ENCODE measurements around the gene PPM1J. TPM values are rescaled to one million over a fixed set of nuclear protein-coding genes. Genes with fewer than 3 reads are reported as not detected.
A peak's percentile ranks its signal among the peaks of the same experiment; 100 is the strongest.

PPM1J gene
- total RNA-seq, 1 donor from 2014 or later: 5.4 TPM

GRCh38 chr1:112702420-112703261 is 12.5 kb downstream of the PPM1J start:
- H3K4me3 ChIP-seq: no peak overlapping the region
- H3K4me1 ChIP-seq: peaks cover 92% of the 10 kb centered on the region
- no peak for TF ChIP-seq CTCF (IDR thresholded peaks at IDR 0.05; ENCODE audit: borderline replicate concordance)
- intact Hi-C loops (cut with micrococcal nuclease): loop anchor here (5.0 kb wide), 1 partner anchor 305 kb away; the partner anchor contains the start of gene CTTNBP2NL
- H3K9me3 ChIP-seq (replicated peaks): no peaks in the 10 kb centered on the region
- H3K27ac ChIP-seq (replicated peaks): peak overlapping the region; percentile 99
- peaks cover 41% of the 10 kb centered on the region for H3K36me3 ChIP-seq
- DNase-seq: no peak
- no peaks in the 10 kb centered on the region for H3K27me3 ChIP-seq (ENCODE audit: low read depth)

- H3K9me3 ChIP-seq (replicated peaks): no peaks in the 10 kb centered on the region
- peak overlapping the region; percentile 99 for H3K27ac ChIP-seq (replicated peaks)
- H3K36me3 ChIP-seq: peaks cover 43% of the 10 kb centered on the region
- H3K27me3 ChIP-seq (ENCODE audit: low read depth): no peaks in the 10 kb centered on the region
- TF ChIP-seq CTCF (IDR thresholded peaks at IDR 0.05; ENCODE audit: borderline replicate concordance): no peak
- H3K4me3 ChIP-seq: no peak overlapping the region
- intact Hi-C loops (cut with micrococcal nuclease): loop anchor here (5.0 kb wide), 1 partner anchor 305 kb away; the partner anchor contains the start of gene CTTNBP2NL
- no peak for DNase-seq
- peaks cover 92% of the 10 kb centered on the region for H3K4me1 ChIP-seq
These were observed 13.1 kb downstream of the PPM1J start for GRCh38 chr1:112702067-112702395.

- intact Hi-C loops (cut with micrococcal nuclease): loop anchor here (5.0 kb wide), 1 partner anchor 304 kb away; the partner anchor contains the start of gene CTTNBP2NL
- H3K36me3 ChIP-seq: peaks cover 48% of the 10 kb centered on the region
- H3K4me1 ChIP-seq: peaks cover 88% of the 10 kb centered on the region
- H3K27me3 ChIP-seq (ENCODE audit: low read depth): no peaks in the 10 kb centered on the region
- TF ChIP-seq CTCF (IDR thresholded peaks at IDR 0.05; ENCODE audit: borderline replicate concordance): no peak
- peak overlapping the region; percentile 99 for H3K27ac ChIP-seq (replicated peaks)
- no peaks in the 10 kb centered on the region for H3K9me3 ChIP-seq (replicated peaks)
- peak overlapping the region; percentile 43 for H3K4me3 ChIP-seq
- no peak for DNase-seq
These were observed 13.7 kb downstream of the PPM1J start for GRCh38 chr1:112701227-112702066.

GRCh38 chr1:112700290-112701226 is 14.6 kb downstream of the PPM1J start:
- peak overlapping the region; percentile 43 for H3K4me3 ChIP-seq
- H3K4me1 ChIP-seq: peaks cover 81% of the 10 kb centered on the region
- intact Hi-C loops (cut with micrococcal nuclease): loop anchor here (5.0 kb wide), 1 partner anchor 303 kb away; the partner anchor contains the start of gene CTTNBP2NL

More at GRCh38 chr1:112700290-112701226, 14.6 kb downstream of the PPM1J start:
- DNase-seq: peak; percentile 99
- Histone ChIP-seq H3K27me3 (ENCODE audit: low read depth) (no peaks in the 10 kb centered on the region), H3K9me3 (replicated peaks) (no peaks in the 10 kb centered on the region), H3K36me3 (peaks cover 57% of the 10 kb centered on the region), H3K27ac (replicated peaks) (peak overlapping the region; percentile 99)
- peak; percentile 44 for TF ChIP-seq CTCF (IDR thresholded peaks at IDR 0.05; ENCODE audit: borderline replicate concordance)

Data from left ventricle myocardium inferior (tissue), 1 donor.